PC-9 (cell line): ENCODE results near the gene CLMN. TPM values are rescaled to one million over a fixed set of nuclear protein-coding genes. Genes with fewer than 3 reads are reported as not detected.

Experiments used
- BruUV-seq: library from RNA; stranded (reverse); fragments of 400-500 nt; replicated peaks from 2 replicates; lab custom pipeline; 2021; lab: Mats Ljungman, UMichigan
- CTCF ChIA-PET: fragments of 300-600 bp; sonication (Branson Sonifier 250); formaldehyde crosslinking; loops from one replicate; lab custom pipeline; 2022; ENCODE audit warnings: antibody characterized with exemption; lab: Charles Lee
- POLR2A ChIA-PET: fragments of 300-600 bp; sonication (Branson Sonifier 250); formaldehyde crosslinking; loops from one replicate; lab custom pipeline; 2022; ENCODE audit warnings: antibody characterized with exemption; ENCODE audit not compliant: unreplicated experiment; lab: Charles Lee
- DNase-seq, 2 experiments: peaks; one replicate each; pipeline versions ENCODE4 v3.0.0 to v3.0.0-alpha.2; 2015 to 2022; ENCODE audit warnings: mixed read lengths in 1 of 2
- H2AFZ ChIP-seq: fragments of 200-600 bp; sonication (generic); 2 replicates; pipeline ENCODE4 v1.8.1; 2017; ENCODE audit warnings: antibody characterized with exemption
- H3F3A ChIP-seq: fragments of 200-600 bp; sonication (generic); 2 replicates; pipeline ENCODE4 v1.8.1; 2017; ENCODE audit warnings: antibody characterized with exemption, mild to moderate bottlenecking, low read depth; ENCODE audit not compliant: insufficient read depth
- H3K27ac ChIP-seq: fragments of 200-600 bp; sonication (generic); 2 replicates; pipeline ENCODE4 v1.6.1; 2016; ENCODE audit warnings: mixed run types
- H3K27me3 ChIP-seq: fragments of 200-600 bp; sonication (generic); 2 replicates; pipeline ENCODE4 v1.6.1; 2016; ENCODE audit warnings: low read depth, mixed run types; ENCODE audit not compliant: insufficient read depth
- H3K36me3 ChIP-seq: fragments of 200-600 bp; sonication (generic); 2 replicates; pipeline ENCODE4 v1.6.1; 2016; ENCODE audit warnings: low read depth, mixed run types
- H3K4me1 ChIP-seq: fragments of 200-600 bp; sonication (generic); replicated peaks from 2 replicates; pipeline ENCODE4 v1.6.1; 2016; ENCODE audit warnings: mixed run types; ENCODE audit not compliant: insufficient read depth
- H3K4me2 ChIP-seq: fragments of 200-600 bp; sonication (generic); 2 replicates; pipeline ENCODE4 v1.6.1; 2017; ENCODE audit warnings: mixed run types
- H3K4me3 ChIP-seq: fragments of 200-600 bp; sonication (generic); 2 replicates; pipeline ENCODE4 v1.6.1; 2016; ENCODE audit warnings: mixed run types
- H3K79me2 ChIP-seq: fragments of 200-600 bp; sonication (generic); 2 replicates; pipeline ENCODE4 v1.6.1; 2017; ENCODE audit warnings: low read depth, mixed run types
- H3K9me2 ChIP-seq: fragments of 200-600 bp; sonication (generic); 2 replicates; pipeline ENCODE4 v1.8.1; 2017; ENCODE audit warnings: mild to moderate bottlenecking; ENCODE audit not compliant: insufficient read depth
- H3K9me3 ChIP-seq: fragments of 200-600 bp; sonication (generic); 2 replicates; pipeline ENCODE4 v1.8.1; 2016; ENCODE audit warnings: low read depth; ENCODE audit not compliant: insufficient read depth
- H4K20me1 ChIP-seq: fragments of 200-600 bp; sonication (generic); 2 replicates; pipeline ENCODE4 v1.8.1; 2017; ENCODE audit not compliant: insufficient read depth
- CTCF ChIP-seq: fragments of 200-600 bp; sonication (generic); conservative IDR thresholded peaks from 2 replicates; pipeline ENCODE4 v1.6.1; 2017; ENCODE audit warnings: mixed run types, antibody characterized with exemption, mild to moderate bottlenecking, moderate library complexity
- EZH2 ChIP-seq: fragments of 200-600 bp; sonication (generic); IDR thresholded peaks from 2 replicates; pipeline ENCODE4 v1.8.0; 2017; ENCODE audit warnings: antibody characterized with exemption, low read depth
- intact Hi-C: fragments of 100-400 bp; cut with micrococcal nuclease; formaldehyde crosslinking; loops from one replicate; pipeline ENCODE4 v1.10.0; 2022; ENCODE audit not compliant: unreplicated experiment
- total RNA-seq: library from RNA; stranded (reverse); gene quantifications from 2 replicates; pipeline ENCODE4 v1.2.3, GENCODE V29; 2021

Gene CLMN
- total RNA-seq, 1 experiment from 2014 or later = 15.8 TPM

- POLR2A ChIA-PET = no interaction called here
- H3K79me2 ChIP-seq = 0 out of 2 replicates have a peak, but pooled peaks cover 5% of the 10 kb centered on the region
- H4K20me1 ChIP-seq = no peaks in the 10 kb centered on the region
- H3K27ac ChIP-seq = no peak overlapping the region
- no peaks in the 10 kb centered on the region for H3K9me2 ChIP-seq
- H3K4me2 ChIP-seq = no peak overlapping the region
- H2AFZ ChIP-seq = no peak overlapping the region
- peaks cover 5% of the 10 kb centered on the region; the same call in 1 of the 2 replicates for H3K4me1 ChIP-seq
- no peaks in the 10 kb centered on the region for H3K9me3 ChIP-seq
- no peak overlapping the region for H3K4me3 ChIP-seq
- H3K27me3 ChIP-seq = no peaks in the 10 kb centered on the region
- no peaks in the 10 kb centered on the region for H3K36me3 ChIP-seq
- intact Hi-C loops = no loop called here
- CTCF ChIA-PET = no interaction called here
- TF ChIP-seq CTCF = no peak
- no peak for TF ChIP-seq EZH2
- H3F3A ChIP-seq = no peaks in the 10 kb centered on the region
- BruUV-seq = no TSS peak
- DNase-seq = no peak
Observed at GRCh38 chr14:95300002-95300696, 19.6 kb downstream of the CLMN start.

- Histone ChIP-seq H3K36me3 (no peaks in the 10 kb centered on the region), H3K27ac (no peak overlapping the region), H3K27me3 (no peaks in the 10 kb centered on the region), H3K4me3 (no peak overlapping the region), H3K79me2 (no peaks in the 10 kb centered on the region), H3K9me2 (no peaks in the 10 kb centered on the region), H3F3A (no peaks in the 10 kb centered on the region), H3K4me2 (no peak overlapping the region), H4K20me1 (no peaks in the 10 kb centered on the region), H3K4me1 (peaks cover 11% of the 10 kb centered on the region; the same call in 1 of the 2 replicates), H2AFZ (no peak overlapping the region), H3K9me3 (no peaks in the 10 kb centered on the region)
- ChIA-PET POLR2A (no interaction called here), CTCF (no interaction called here)
- intact Hi-C loops = no loop called here
- TF ChIP-seq EZH2 = no peak
- TF ChIP-seq CTCF = no peak
- no peak for DNase-seq
- no TSS peak for BruUV-seq
Observed at GRCh38 chr14:95299271-95299670, 20.4 kb downstream of the CLMN start.

- Histone ChIP-seq H3K79me2 (no peaks in the 10 kb centered on the region), H3K9me3 (no peaks in the 10 kb centered on the region), H3K27ac (no peak overlapping the region), H3K36me3 (no peaks in the 10 kb centered on the region), H3K4me2 (no peak overlapping the region), H4K20me1 (no peaks in the 10 kb centered on the region), H3K27me3 (no peaks in the 10 kb centered on the region), H3K9me2 (no peaks in the 10 kb centered on the region), H2AFZ (no peak overlapping the region), H3F3A (no peaks in the 10 kb centered on the region), H3K4me3 (no peak overlapping the region), H3K4me1 (peaks cover 11% of the 10 kb centered on the region; the same call in 1 of the 2 replicates)
- TF ChIP-seq CTCF (no peak), EZH2 (no peak)
- no TSS peak for BruUV-seq
- CTCF ChIA-PET = no interaction called here
- DNase-seq = no peak
- intact Hi-C loops = no loop called here
- POLR2A ChIA-PET = no interaction called here
Observed at GRCh38 chr14:95297832-95298231, 21.9 kb downstream of the CLMN start.
